Gastrocnemius medialis (tissue), 4 donors: ENCODE results near the gene DNAI4. TPM values are rescaled to one million over a fixed set of nuclear protein-coding genes. Genes with fewer than 3 reads are reported as not detected.
A peak's percentile ranks its signal among the peaks of the same experiment; 100 is the strongest.

Source experiments
- ATAC-seq, 2 donors: fragments of 150-250 bp; one replicate each; pipeline ENCODE4 v1.9.1; 2016
- DNase-seq, 2 donors: peaks; one replicate each; pipeline ENCODE4 v3.0.0-alpha.2; 2019
- H3K27ac ChIP-seq, 4 donors: fragments of 200-600 bp; sonication (generic); 1 replicate in 1 of 4; 2 replicates in 3 of 4; pipeline ENCODE4 v1.5.1; 2016 to 2018; ENCODE audit warnings: mild to moderate bottlenecking in 2 of 4, moderate library complexity in 1 of 4
- H3K27me3 ChIP-seq, 3 donors: fragments of 200-600 bp; sonication (generic) in 2 of 3; 1 replicate in 1 of 3; 2 replicates in 2 of 3; pipeline versions ENCODE4 v1.5.1 to v1.6.0; 2016 to 2019; ENCODE audit warnings: mild to moderate bottlenecking in 1 of 3, moderate library complexity in 1 of 3
- H3K36me3 ChIP-seq, 2 donors: fragments of 200-600 bp; sonication (generic) in 1 of 2; one replicate each; pipeline ENCODE4 v1.5.1; 2017 to 2018
- H3K4me1 ChIP-seq, 2 donors: fragments of 200-600 bp; sonication (generic) in 1 of 2; one replicate each; pipeline ENCODE4 v1.5.1; 2016 to 2017; ENCODE audit warnings: mild to moderate bottlenecking in 2 of 2
- H3K4me3 ChIP-seq, 4 donors: fragments of 200-600 bp; sonication (generic) in 3 of 4; 1 replicate in 1 of 4; 2 replicates in 3 of 4; pipeline ENCODE4 v1.5.1; 2016 to 2019; ENCODE audit warnings: mild to moderate bottlenecking in 2 of 4
- H3K9me3 ChIP-seq, 3 donors: fragments of 200-600 bp; sonication (generic) in 2 of 3; 1 replicate in 1 of 3; 2 replicates in 2 of 3; pipeline ENCODE4 v1.5.1; 2016 to 2019
- POLR2A ChIP-seq, 2 donors: fragments of 450-650 bp; IDR thresholded peaks; one replicate each; pipeline ENCODE4 v1.6.1; 2017; ENCODE audit warnings: antibody characterized with exemption in 2 of 2, mild to moderate bottlenecking in 2 of 2, moderate library complexity in 2 of 2
- in situ Hi-C, 4 donors: fragments of 200-750 bp; cut with MboI; loops; one replicate each; pipeline versions ENCODE4 v1.15.0 to v1.8.0; 2017; ENCODE audit warnings: low sequenced_read_pairs in 4 of 4
- intact Hi-C: fragments of 100-400 bp; cut with DNase I; formaldehyde crosslinking; loops from one replicate; pipeline ENCODE4 v1.15.1; 2023; ENCODE audit warnings: low total_unique reads
- total RNA-seq, 4 donors: library from RNA; depleted of rRNA; stranded (reverse); fragments of >200 nt; gene quantifications; one replicate each; pipeline versions ENCODE4 v1.1.0 to v1.2.3, GENCODE V29; 2016
- TF ChIP-seq, protein P1 (sequence below), 5 experiments: fragments of 450-650 bp in 3 of 5; fragments of 200-600 bp in 2 of 5; sonication (generic) in 2 of 5; IDR thresholded peaks in 4 of 5; conservative IDR thresholded peaks in 1 of 5; 1 replicate in 4 of 5; 2 replicates in 1 of 5; pipeline ENCODE4 v1.5.1; 2016 to 2019; ENCODE audit warnings: antibody characterized with exemption in 5 of 5, mild to moderate bottlenecking in 3 of 5, moderate library complexity in 3 of 5

DNAI4 gene
- total RNA-seq, 4 donors from 2014 or later, result 0.19 to 0.41 (median 0.29) TPM; not detected in 1

DNA sequence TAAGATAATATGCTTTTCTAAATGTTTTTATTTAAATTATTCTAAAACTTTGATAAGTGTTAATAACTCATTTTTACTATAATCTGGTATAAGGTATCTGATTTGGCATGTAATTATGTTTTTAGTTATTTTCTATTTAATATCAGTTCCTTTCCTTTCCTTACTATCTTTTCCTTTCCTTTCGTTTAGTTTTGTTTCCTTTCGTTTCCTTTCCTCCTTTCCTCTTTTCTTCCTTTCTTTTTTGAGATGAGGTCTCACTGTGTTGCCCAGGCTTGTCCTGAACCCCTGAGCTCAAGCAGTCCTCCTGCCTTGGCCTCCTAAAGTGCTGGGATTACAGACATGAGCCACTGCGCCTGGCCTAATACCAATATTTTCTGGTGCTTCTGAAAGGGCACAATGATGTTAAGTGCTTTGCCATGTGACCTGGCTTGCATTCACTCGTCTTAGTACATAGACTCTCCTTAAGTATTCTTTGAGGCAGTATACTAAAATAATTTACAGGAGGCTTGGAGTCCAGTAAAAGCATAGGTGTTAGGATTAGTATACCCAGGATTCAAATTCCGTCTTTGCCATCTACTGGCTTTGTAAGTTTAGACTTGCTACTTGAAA, 18.8 kb upstream of the DNAI4 start:
- no peak for DNase-seq
- intact Hi-C loops, result no loop called here
- H3K27ac ChIP-seq, result peak overlapping the region in 2 of 4 donors; percentile 47 to 63

DNA sequence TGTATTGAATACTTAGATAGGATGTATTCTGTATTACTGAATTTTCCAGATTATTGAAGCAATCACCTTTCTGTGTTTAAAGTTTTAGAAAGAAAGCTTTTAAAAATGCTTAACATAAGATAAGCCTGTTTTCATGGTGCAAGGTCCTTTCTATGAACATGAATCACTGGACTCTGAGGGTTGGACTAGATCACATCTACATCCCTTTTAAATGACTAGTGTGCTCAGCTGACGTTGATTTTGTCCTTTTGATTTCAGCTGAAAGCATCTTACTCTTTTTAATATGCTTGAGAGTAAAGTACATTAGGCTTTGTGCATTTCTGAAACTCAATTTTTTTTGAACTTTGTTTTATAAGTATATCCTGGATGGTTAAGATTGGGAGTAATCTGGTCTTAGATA, 16.3 kb upstream of the DNAI4 start:
- no peak for DNase-seq
- H3K4me1 ChIP-seq, result peaks cover 6 to 18% of the 10 kb centered on the region in 2 donors
- no peak for ATAC-seq
- no peak for TF ChIP-seq POLR2A (IDR thresholded peaks at IDR 0.05)
- TF ChIP-seq, protein P1, sequence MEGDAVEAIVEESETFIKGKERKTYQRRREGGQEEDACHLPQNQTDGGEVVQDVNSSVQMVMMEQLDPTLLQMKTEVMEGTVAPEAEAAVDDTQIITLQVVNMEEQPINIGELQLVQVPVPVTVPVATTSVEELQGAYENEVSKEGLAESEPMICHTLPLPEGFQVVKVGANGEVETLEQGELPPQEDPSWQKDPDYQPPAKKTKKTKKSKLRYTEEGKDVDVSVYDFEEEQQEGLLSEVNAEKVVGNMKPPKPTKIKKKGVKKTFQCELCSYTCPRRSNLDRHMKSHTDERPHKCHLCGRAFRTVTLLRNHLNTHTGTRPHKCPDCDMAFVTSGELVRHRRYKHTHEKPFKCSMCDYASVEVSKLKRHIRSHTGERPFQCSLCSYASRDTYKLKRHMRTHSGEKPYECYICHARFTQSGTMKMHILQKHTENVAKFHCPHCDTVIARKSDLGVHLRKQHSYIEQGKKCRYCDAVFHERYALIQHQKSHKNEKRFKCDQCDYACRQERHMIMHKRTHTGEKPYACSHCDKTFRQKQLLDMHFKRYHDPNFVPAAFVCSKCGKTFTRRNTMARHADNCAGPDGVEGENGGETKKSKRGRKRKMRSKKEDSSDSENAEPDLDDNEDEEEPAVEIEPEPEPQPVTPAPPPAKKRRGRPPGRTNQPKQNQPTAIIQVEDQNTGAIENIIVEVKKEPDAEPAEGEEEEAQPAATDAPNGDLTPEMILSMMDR (IDR thresholded peaks at IDR 0.05 in 4 of 5, conservative IDR thresholded peaks at IDR 0.05 in 1 of 5), result no peak
- intact Hi-C loops (no loop called here), in situ Hi-C loops (loop anchor here in 1 of 4 donors (25.0 kb wide), 1 partner anchor 604 kb away; no protein-coding TSS in a partner anchor)
- H3K9me3 ChIP-seq, result no peaks in the 10 kb centered on the region
- H3K36me3 ChIP-seq, result no peaks in the 10 kb centered on the region
- no peak overlapping the region for H3K4me3 ChIP-seq
- no peak overlapping the region for H3K27ac ChIP-seq
- H3K27me3 ChIP-seq, result no peaks in the 10 kb centered on the region

More for the DNA sequence above, 18.8 kb upstream of the DNAI4 start:
- Histone ChIP-seq H3K4me1 (peaks cover 6 to 18% of the 10 kb centered on the region in 2 donors), H3K27me3 (no peaks in the 10 kb centered on the region), H3K4me3 (no peak overlapping the region), H3K36me3 (peaks cover 0 to 18% of the 10 kb centered on the region in 2 donors), H3K9me3 (no peaks in the 10 kb centered on the region)
- no peak for ATAC-seq
- in situ Hi-C loops, result loop anchor here in 1 of 4 donors (25.0 kb wide), 1 partner anchor 606 kb away; no protein-coding TSS in a partner anchor
- TF ChIP-seq, protein P1 (IDR thresholded peaks at IDR 0.05 in 4 of 5, conservative IDR thresholded peaks at IDR 0.05 in 1 of 5), result no peak
- TF ChIP-seq POLR2A (IDR thresholded peaks at IDR 0.05), result no peak

DNA sequence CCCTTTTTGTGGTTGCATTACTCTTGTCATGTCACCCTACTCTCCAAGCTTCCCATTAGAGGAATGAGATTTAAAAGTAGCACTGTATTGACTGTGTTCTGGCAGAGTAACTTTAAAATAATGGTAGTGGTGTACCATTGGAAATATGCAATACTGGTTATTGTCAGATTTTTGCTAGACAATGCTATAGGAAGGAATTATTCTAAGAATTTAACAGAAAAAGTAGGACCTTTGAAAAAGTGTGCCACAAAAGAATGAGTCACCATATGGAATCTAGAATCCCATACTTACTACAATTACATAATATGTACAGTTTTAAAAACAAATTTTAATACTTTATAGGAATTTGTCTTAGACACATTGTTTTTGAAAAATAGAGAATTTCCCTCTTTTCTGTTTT, 14.0 kb upstream of the DNAI4 start:
- intact Hi-C loops (no loop called here), in situ Hi-C loops (loop anchor here in 2 of 4 donors (10.0 to 25.0 kb wide), 2 partner anchors 116 to 601 kb away; partner anchors contain the start of gene SLC35D1 (in 2 of the 2))
- ATAC-seq (no peak), DNase-seq (no peak)
- no peak overlapping the region for H3K27ac ChIP-seq
- no peaks in the 10 kb centered on the region for H3K9me3 ChIP-seq
- H3K36me3 ChIP-seq, result no peaks in the 10 kb centered on the region
- H3K27me3 ChIP-seq, result no peaks in the 10 kb centered on the region
- H3K4me3 ChIP-seq, result no peak overlapping the region
- no peak for TF ChIP-seq POLR2A (IDR thresholded peaks at IDR 0.05)
- TF ChIP-seq, protein P1 (IDR thresholded peaks at IDR 0.05 in 4 of 5, conservative IDR thresholded peaks at IDR 0.05 in 1 of 5), result no peak
- peaks cover 6 to 9% of the 10 kb centered on the region in 2 donors for H3K4me1 ChIP-seq

DNA sequence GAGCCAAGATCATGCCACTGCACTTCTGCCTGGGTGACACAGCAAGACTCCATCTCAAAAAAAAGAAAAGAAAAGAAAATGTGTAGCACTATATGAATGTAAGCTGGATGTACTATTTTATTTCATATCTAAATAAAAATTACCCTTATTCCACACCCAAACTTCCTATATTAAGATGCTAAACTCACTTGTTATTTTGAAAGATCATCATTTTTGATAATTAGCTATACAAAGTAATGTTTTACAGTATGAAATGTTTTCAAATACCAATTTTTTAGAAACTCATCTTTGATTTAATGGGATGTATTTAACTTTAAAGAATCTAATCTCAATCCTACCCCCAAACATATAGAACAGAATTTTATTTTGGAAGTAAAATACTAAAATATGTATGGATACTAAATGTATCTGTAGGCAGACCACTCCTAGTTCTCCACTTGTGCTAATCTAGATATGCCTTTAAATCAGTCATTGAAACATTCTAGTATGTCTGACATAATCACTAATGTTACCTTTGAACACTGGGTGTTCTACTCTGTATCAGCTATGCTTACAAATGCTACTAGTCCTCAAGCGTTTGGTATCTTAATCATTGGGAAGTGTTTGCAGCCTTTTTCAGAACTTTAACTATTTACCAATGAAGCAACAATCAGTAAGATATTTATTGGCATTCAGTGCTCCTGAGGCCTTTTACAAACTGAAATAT, 13.0 kb upstream of the DNAI4 start:
- in situ Hi-C loops, result loop anchor here in 2 of 4 donors (10.0 to 25.0 kb wide), 2 partner anchors 117 to 600 kb away; partner anchors contain the start of gene SLC35D1 (in 2 of the 2)
- no peaks in the 10 kb centered on the region for H3K9me3 ChIP-seq
- no peak overlapping the region for H3K27ac ChIP-seq
- H3K27me3 ChIP-seq, result no peaks in the 10 kb centered on the region
- no peak for DNase-seq
- H3K4me1 ChIP-seq, result peaks cover 14 to 16% of the 10 kb centered on the region in 2 donors
- no peaks in the 10 kb centered on the region for H3K36me3 ChIP-seq
- no peak for ATAC-seq
- H3K4me3 ChIP-seq, result no peak overlapping the region
- TF ChIP-seq POLR2A (IDR thresholded peaks at IDR 0.05), result no peak
- TF ChIP-seq, protein P1 (IDR thresholded peaks at IDR 0.05 in 4 of 5, conservative IDR thresholded peaks at IDR 0.05 in 1 of 5), result no peak
- intact Hi-C loops, result no loop called here
